HepG2 (cell line): ENCODE data around the gene VASN. TPM values are rescaled to one million over a fixed set of nuclear protein-coding genes. Genes with fewer than 3 reads are reported as not detected.
A peak's percentile ranks its signal among the peaks of the same experiment; 100 is the strongest.

Source experiments
- ATAC-seq: fragments of 200-7000 bp; cut with Tn5 transposase; 3 replicates; pipeline ENCODE4 v1.9.1; 2020; ENCODE audit warnings: mild to moderate bottlenecking, moderate library complexity
- BruUV-seq: library from RNA; stranded (reverse); fragments of 400-500 nt; replicated peaks from 2 replicates; lab custom pipeline; 2021; lab: Mats Ljungman, UMichigan
- CTCF ChIA-PET: fragments of 300-600 bp; formaldehyde crosslinking; extraction: SDS; loops from one replicate; lab custom pipeline; 2021; ENCODE audit warnings: low total read pairs, inconsistent platforms, low intra/inter-chr PET ratio; lab: Yijun Ruan, JAX
- POLR2A ChIA-PET: fragments of 350-600 bp; sonication (Branson Sonifier 250); formaldehyde crosslinking; loops from one replicate; lab custom pipeline; 2020; ENCODE audit warnings: antibody characterized with exemption, inconsistent platforms; lab: Yijun Ruan, JAX
- DNase-seq: peaks from one replicate; pipeline ENCODE4 v3.0.0-alpha.2; 2015; ENCODE audit warnings: low spot score
- FAIRE-seq: peaks from 3 replicates; lab custom pipeline; 2011; peaks lifted over from hg19 to GRCh38; lab: Jason Lieb, UNC
- H2AFZ ChIP-seq: one replicate; pipeline ENCODE4 v1.6.1; 2011; ENCODE audit warnings: low read length, inconsistent platforms
- H3K27ac ChIP-seq: fragments of 300-600 bp; 3 replicates; pipeline ENCODE4 v1.8.0; 2011; ENCODE audit warnings: mixed run types, mild to moderate bottlenecking, mixed read lengths, low read length, inconsistent platforms; ENCODE audit not compliant: insufficient read depth; ENCODE audit errors: extremely low read length
- H3K27me3 ChIP-seq, 2 experiments: fragments of 200-600 bp in 1 of 2; 2 replicates in 1 of 2; 3 replicates in 1 of 2; pipeline versions ENCODE4 v1.6.0 to v1.8.0; 2011; ENCODE audit warnings: low read length in 2 of 2, mild to moderate bottlenecking in 2 of 2, moderate library complexity in 2 of 2, inconsistent platforms in 1 of 2; ENCODE audit not compliant: insufficient read depth in 2 of 2, control insufficient read depth in 1 of 2
- H3K36me3 ChIP-seq, 2 experiments: fragments of 200-600 bp in 1 of 2; replicated peaks in 1 of 2; 2 replicates in 1 of 2; 3 replicates in 1 of 2; pipeline versions ENCODE4 v1.5.1 to v1.8.0; 2011; ENCODE audit warnings: low read length in 2 of 2, inconsistent platforms in 1 of 2; ENCODE audit not compliant: insufficient read depth in 2 of 2, control insufficient read depth in 1 of 2
- H3K4me1 ChIP-seq: 2 replicates; pipeline ENCODE4 v1.5.1; 2012; ENCODE audit warnings: low read length, inconsistent platforms; ENCODE audit not compliant: insufficient read depth
- H3K4me2 ChIP-seq: 2 replicates; pipeline ENCODE4 v1.6.0; 2011; ENCODE audit warnings: low read depth, low read length, inconsistent platforms
- H3K4me3 ChIP-seq, 3 experiments: fragments of 200-600 bp in 1 of 3; sonication (generic), shearing (Covaris generic) in 1 of 3; replicated peaks in 1 of 3; 2 replicates each; pipeline ENCODE4 v1.5.1; 2011 to 2016; ENCODE audit warnings: low read length in 3 of 3, inconsistent platforms in 2 of 3, low read depth in 2 of 3, mild to moderate bottlenecking in 2 of 3, control low read depth in 1 of 3, mixed read lengths in 1 of 3; ENCODE audit not compliant: insufficient read depth in 1 of 3
- H3K79me2 ChIP-seq: one replicate; pipeline ENCODE4 v1.6.1; 2011; ENCODE audit warnings: low read length, inconsistent platforms; ENCODE audit not compliant: insufficient read depth
- H3K9ac ChIP-seq: 2 replicates; pipeline ENCODE4 v1.6.0; 2011; ENCODE audit warnings: mild to moderate bottlenecking, low read depth, low read length, inconsistent platforms; ENCODE audit not compliant: insufficient read depth
- H3K9me3 ChIP-seq: 2 replicates; pipeline ENCODE4 v1.5.1; 2012; ENCODE audit warnings: mild to moderate bottlenecking, low read length
- H4K20me1 ChIP-seq: 2 replicates; pipeline ENCODE4 v1.6.0; 2011; ENCODE audit warnings: inconsistent platforms, mild to moderate bottlenecking, low read length, moderate library complexity; ENCODE audit not compliant: insufficient read depth
- ATF1 ChIP-seq: IDR thresholded peaks from 2 replicates; pipeline ENCODE4 v1.6.1; 2016; ENCODE audit warnings: mild to moderate bottlenecking, control low read depth
- GLI4 ChIP-seq: sonication (generic); formaldehyde crosslinking; IDR thresholded peaks from 2 replicates; pipeline ENCODE4 v1.5.1; 2020; ENCODE audit warnings: missing genetic modification reagents, mild to moderate bottlenecking, moderate library complexity, borderline replicate concordance
- GLMP ChIP-seq: sonication (generic); formaldehyde crosslinking; IDR thresholded peaks from 2 replicates; pipeline ENCODE4 v1.9.0; 2021; ENCODE audit warnings: missing genetic modification reagents, mild to moderate bottlenecking, borderline replicate concordance
- HMGXB4 ChIP-seq, 2 experiments: sonication (generic) in 1 of 2; formaldehyde crosslinking in 1 of 2; IDR thresholded peaks; 2 replicates each; pipeline versions ENCODE4 v1.4.0 to v1.6.1; 2018 to 2020; ENCODE audit warnings: missing genetic modification reagents in 2 of 2, borderline replicate concordance in 1 of 2, low read depth in 1 of 2, mild to moderate bottlenecking in 1 of 2, missing biosample characterization in 1 of 2
- KLF15 ChIP-seq: sonication (generic); formaldehyde crosslinking; IDR thresholded peaks from 2 replicates; pipeline ENCODE4 v1.8.1; 2023; ENCODE audit warnings: borderline replicate concordance, mild to moderate bottlenecking, inconsistent platforms, missing genetic modification reagents, mixed read lengths
- MAZ ChIP-seq, 2 experiments: sonication (generic) in 1 of 2; formaldehyde crosslinking in 1 of 2; IDR thresholded peaks; 2 replicates each; pipeline versions ENCODE4 v1.5.0 to v1.6.1; 2012 to 2020; ENCODE audit warnings: low read depth in 2 of 2, mild to moderate bottlenecking in 2 of 2, borderline replicate concordance in 1 of 2, improper control_type of control experiment in 1 of 2, low read length in 1 of 2, missing genetic modification reagents in 1 of 2, moderate library complexity in 1 of 2
- MTA1 ChIP-seq: sonication (generic); formaldehyde crosslinking; IDR thresholded peaks from 2 replicates; pipeline ENCODE4 v1.4.0; 2020; ENCODE audit warnings: missing genetic modification reagents, mild to moderate bottlenecking, borderline replicate concordance
- RELA ChIP-seq: sonication (generic); formaldehyde crosslinking; IDR thresholded peaks from 2 replicates; pipeline ENCODE4 v1.4.0; 2020; ENCODE audit warnings: missing genetic modification reagents
- THAP11 ChIP-seq: IDR thresholded peaks from 2 replicates; pipeline ENCODE4 v1.6.1; 2016; ENCODE audit warnings: missing biosample characterization, missing genetic modification reagents
- ZFP41 ChIP-seq: sonication (generic); formaldehyde crosslinking; IDR thresholded peaks from 2 replicates; pipeline ENCODE4 v1.4.0; 2020; ENCODE audit warnings: mild to moderate bottlenecking, missing genetic modification reagents, borderline replicate concordance
- ZNF121 ChIP-seq: sonication (generic); formaldehyde crosslinking; IDR thresholded peaks from 2 replicates; pipeline ENCODE4 v1.5.0; 2020; ENCODE audit warnings: mild to moderate bottlenecking, missing genetic modification reagents
- ZNF354B ChIP-seq: sonication (generic); formaldehyde crosslinking; IDR thresholded peaks from 2 replicates; pipeline ENCODE4 v1.8.0; 2022; ENCODE audit warnings: mild to moderate bottlenecking, missing genetic modification reagents
- ZNF564 ChIP-seq: sonication (generic); formaldehyde crosslinking; IDR thresholded peaks from 2 replicates; pipeline ENCODE4 v1.8.1; 2023; ENCODE audit warnings: mild to moderate bottlenecking, missing genetic modification reagents
- ZNF576 ChIP-seq: sonication (generic); formaldehyde crosslinking; IDR thresholded peaks from 2 replicates; pipeline ENCODE4 v1.4.0; 2020; ENCODE audit warnings: mild to moderate bottlenecking, missing genetic modification reagents
- ZNF598 ChIP-seq: sonication (generic); formaldehyde crosslinking; IDR thresholded peaks from 2 replicates; pipeline ENCODE4 v1.5.1; 2020; ENCODE audit warnings: mild to moderate bottlenecking, missing genetic modification reagents, borderline replicate concordance
- ZNF710 ChIP-seq: sonication (generic); formaldehyde crosslinking; IDR thresholded peaks from 2 replicates; pipeline ENCODE4 v1.5.0; 2020; ENCODE audit warnings: mild to moderate bottlenecking, missing genetic modification reagents, borderline replicate concordance
- WGBS: methylation state at CpG from one replicate; pipeline ENCODE4 v1.1.6; 2017; ENCODE audit warnings: low lambda C conversion rate; 5-methylcytosine and 5-hydroxymethylcytosine counted together
- in situ Hi-C: cut with HindIII; loops from 2 replicates; pipeline ENCODE4 v1.10.0; 2017; ENCODE audit warnings: low pct_unique_long_range_greater_than_20kb; ENCODE audit not compliant: extremely low pct_ligation_motif_present
- intact Hi-C: fragments of 100-400 bp; cut with micrococcal nuclease; formaldehyde crosslinking; loops from one replicate; pipeline ENCODE4 v1.10.0; 2022; ENCODE audit not compliant: unreplicated experiment
- polyA plus RNA-seq, 8 experiments: library from polyadenylated mRNA; depleted of rRNA in 3 of 8; stranded (reverse) in 7 of 8; unstranded in 1 of 8; fragments of >200 nt; fragmentation: Illumina TruSeq in 4 of 8; extraction: Trizol in 4 of 8; gene quantifications; 2 replicates each; pipeline versions ENCODE4 v1.2.1 to v1.2.3, GENCODE V29; 2011 to 2016; ENCODE audit warnings: low read depth in 4 of 8, missing spikeins in 1 of 8, mixed read lengths in 1 of 8; ENCODE audit not compliant: insufficient read depth in 1 of 8
- total RNA-seq, 5 experiments: library from RNA; depleted of rRNA; stranded (reverse); fragments of >200 nt; fragmentation: Illumina TruSeq; extraction: Trizol; gene quantifications; 2 replicates each; pipeline ENCODE4 v1.2.3, GENCODE V29; 2016; ENCODE audit warnings: low read depth in 1 of 5

VASN gene
- total and polyA plus RNA-seq, 2 of the 13 experiments (the other 11 are each of a cell fraction or from before 2014, with no cell fraction given) = 8.4 to 18.2 TPM

GRCh38 chr16:4322121-4323052 lies 49.3 kb upstream of the VASN start:
- Histone ChIP-seq H2AFZ (no peak overlapping the region), H3K79me2 (no peaks in the 10 kb centered on the region), H3K36me3 (no peaks in the 10 kb centered on the region), H3K27me3 (peaks cover 0 to 38% of the 10 kb centered on the region in 2 experiments; a peak in 2 of 5 replicates), H4K20me1 (no peaks in the 10 kb centered on the region), H3K4me2 (peak overlapping the region; percentile 95), H3K4me3 (peak overlapping the region in 2 of 3 experiments; percentile 27 to 70; a peak in 3 of 6 replicates), H3K27ac (no peak overlapping the region), H3K9me3 (no peaks in the 10 kb centered on the region), H3K9ac (no peak overlapping the region), H3K4me1 (peaks cover 84% of the 10 kb centered on the region)
- intact Hi-C loops = no loop called here
- ChIA-PET POLR2A (interaction anchor here (1.0 to 2.5 kb wide), 4 partner anchors 8 to 51 kb away, joined by 3 to 11 read pairs (median 6); partner anchors contain the start of gene TFAP4), CTCF (no interaction called here)
- in situ Hi-C loops = loop anchor here (5.0 to 10.0 kb wide), 2 partner anchors 48 to 115 kb away; partner anchors contain the start of gene TFAP4
- DNase-seq = no peak
- BruUV-seq = no TSS peak
- WGBS = no CpG with 5 or more reads among the region's 30 CpGs
- peak; percentile 11 for ATAC-seq
- FAIRE-seq = no peak
- TF ChIP-seq ZNF121 (CRISPR knock-in tag) (0 out of 2 replicates have a peak, but pooled peaks have one; percentile 25), RELA (no peak), ZNF354B (CRISPR knock-in tag) (no peak), ZNF564 (no peak), ZFP41 (CRISPR knock-in tag) (no peak), ATF1 (no peak), GLI4 (CRISPR knock-in tag) (no peak), ZNF576 (no peak), MTA1 (peak; percentile 41; the same call in 1 of the 2 replicates), HMGXB4 (CRISPR knock-in tag; IDR thresholded peaks at IDR 0.05; ENCODE audit: borderline replicate concordance in 1 of 2, low read depth in 1 of 2) (no peak), ZNF710 (no peak), KLF15 (CRISPR knock-in tag) (no peak), GLMP (CRISPR knock-in tag) (no peak), ZNF598 (CRISPR knock-in tag) (no peak), THAP11 (CRISPR knock-in tag) (no peak), MAZ (IDR thresholded peaks at IDR 0.05; ENCODE audit: borderline replicate concordance, low read depth, low read length) (no peak), MAZ (CRISPR knock-in tag; IDR thresholded peaks at IDR 0.05; ENCODE audit: low read depth) (no peak)
